Neuronal stem cell (in vitro differentiated cells): ENCODE data around the gene RPS27L.

Experiments
- DNase-seq: peaks from one replicate; pipeline ENCODE4 v3.0.0-alpha.2; 2013; ENCODE audit warnings: low spot score
- H2AFZ ChIP-seq: one replicate; pipeline ENCODE4 v1.6.1; 2013; ENCODE audit warnings: mild to moderate bottlenecking, low read length, inconsistent platforms
- H2AK5ac ChIP-seq: 2 replicates; pipeline ENCODE4 v1.6.1; 2013; ENCODE audit warnings: low read depth, mild to moderate bottlenecking, inconsistent platforms, low read length, moderate library complexity, mixed read lengths
- H2BK120ac ChIP-seq: 2 replicates; pipeline ENCODE4 v1.6.1; 2013; ENCODE audit warnings: low read depth, mild to moderate bottlenecking, inconsistent platforms, low read length, moderate library complexity, mixed read lengths
- H2BK12ac ChIP-seq: one replicate; pipeline ENCODE4 v1.6.1; 2013; ENCODE audit warnings: low read length, inconsistent platforms
- H2BK15ac ChIP-seq: 2 replicates; pipeline ENCODE4 v1.6.1; 2013; ENCODE audit warnings: mild to moderate bottlenecking, low read length, inconsistent platforms, mixed read lengths
- H2BK5ac ChIP-seq: one replicate; pipeline ENCODE4 v1.6.1; 2013; ENCODE audit warnings: inconsistent platforms, mild to moderate bottlenecking, low read length, moderate library complexity
- H3K14ac ChIP-seq: one replicate; pipeline ENCODE4 v1.6.1; 2013; ENCODE audit warnings: low read length, inconsistent platforms
- H3K18ac ChIP-seq: 2 replicates; pipeline ENCODE4 v1.6.1; 2013; ENCODE audit warnings: low read length, inconsistent platforms
- H3K23ac ChIP-seq: 2 replicates; pipeline ENCODE4 v1.6.1; 2013; ENCODE audit warnings: low read depth, mild to moderate bottlenecking, mixed read lengths, low read length, inconsistent platforms; ENCODE audit not compliant: poor library complexity
- H3K27ac ChIP-seq: replicated peaks from 3 replicates; pipeline ENCODE4 v1.5.1; 2013; ENCODE audit warnings: low read length, inconsistent platforms
- H3K27me3 ChIP-seq, 3 experiments: 2 replicates each; pipeline ENCODE4 v1.6.1; 2013; ENCODE audit warnings: low read length in 3 of 3, mild to moderate bottlenecking in 2 of 3, inconsistent platforms in 1 of 3, low read depth in 1 of 3, mixed read lengths in 1 of 3, moderate library complexity in 1 of 3; ENCODE audit not compliant: control insufficient read depth in 3 of 3, insufficient read depth in 3 of 3
- H3K36me3 ChIP-seq, 2 donors: replicated peaks in 1 of 2; 2 replicates each; pipeline ENCODE4 v1.6.1; 2013; ENCODE audit warnings: low read length in 2 of 2; ENCODE audit not compliant: control insufficient read depth in 2 of 2, insufficient read depth in 2 of 2
- H3K4ac ChIP-seq: 2 replicates; pipeline ENCODE4 v1.6.1; 2013; ENCODE audit warnings: inconsistent platforms, mild to moderate bottlenecking, low read length, moderate library complexity
- H3K4me1 ChIP-seq, 2 donors: 1 replicate in 1 of 2; 2 replicates in 1 of 2; pipeline ENCODE4 v1.6.1; 2013; ENCODE audit warnings: low read length in 2 of 2, low read depth in 1 of 2; ENCODE audit not compliant: control insufficient read depth in 2 of 2, insufficient read depth in 1 of 2
- H3K4me2 ChIP-seq: one replicate; pipeline ENCODE4 v1.6.1; 2013; ENCODE audit warnings: mild to moderate bottlenecking, low read length, inconsistent platforms; ENCODE audit not compliant: insufficient read depth, poor library complexity, severe bottlenecking
- H3K4me3 ChIP-seq, 2 donors: 2 replicates each; pipeline ENCODE4 v1.5.1; 2013; ENCODE audit warnings: low read length in 2 of 2, mild to moderate bottlenecking in 2 of 2, inconsistent platforms in 1 of 2, moderate library complexity in 1 of 2
- H3K79me1 ChIP-seq: one replicate; pipeline ENCODE4 v1.6.1; 2013; ENCODE audit warnings: low read depth, mild to moderate bottlenecking, inconsistent platforms, low read length, moderate library complexity
- H3K9ac ChIP-seq: one replicate; pipeline ENCODE4 v1.6.1; 2013; ENCODE audit warnings: mild to moderate bottlenecking, low read depth, low read length, inconsistent platforms; ENCODE audit not compliant: poor library complexity
- H3K9me3 ChIP-seq, 2 donors: replicated peaks in 1 of 2; 2 replicates each; pipeline versions ENCODE3 to v1.6.1; 2013; ENCODE audit warnings: low read length in 2 of 2, mild to moderate bottlenecking in 2 of 2, inconsistent platforms in 1 of 2, low read depth in 1 of 2, mixed read lengths in 1 of 2, moderate library complexity in 1 of 2; ENCODE audit not compliant: control insufficient read depth in 2 of 2, insufficient read depth in 1 of 2
- H4K8ac ChIP-seq: one replicate; pipeline ENCODE4 v1.6.1; 2013; ENCODE audit warnings: low read depth, mild to moderate bottlenecking, inconsistent platforms, low read length, moderate library complexity
- H4K91ac ChIP-seq: one replicate; pipeline ENCODE4 v1.6.1; 2013; ENCODE audit warnings: low read length, low read depth, mild to moderate bottlenecking, inconsistent platforms; ENCODE audit not compliant: poor library complexity
- WGBS, 2 donors: extraction: QIAGEN DNeasy Blood & Tissue Kit; methylation state at CpG; one replicate each; pipeline ENCODE4 v1.1.7; 2013; ENCODE audit warnings: missing lambda C conversion rate in 2 of 2, mixed read lengths in 1 of 2; ENCODE audit not compliant: insufficient read length in 2 of 2, insufficient replicate concordance in 1 of 2; ENCODE audit errors: extremely low coverage in 2 of 2; 5-methylcytosine and 5-hydroxymethylcytosine counted together

RPS27L gene

DNA sequence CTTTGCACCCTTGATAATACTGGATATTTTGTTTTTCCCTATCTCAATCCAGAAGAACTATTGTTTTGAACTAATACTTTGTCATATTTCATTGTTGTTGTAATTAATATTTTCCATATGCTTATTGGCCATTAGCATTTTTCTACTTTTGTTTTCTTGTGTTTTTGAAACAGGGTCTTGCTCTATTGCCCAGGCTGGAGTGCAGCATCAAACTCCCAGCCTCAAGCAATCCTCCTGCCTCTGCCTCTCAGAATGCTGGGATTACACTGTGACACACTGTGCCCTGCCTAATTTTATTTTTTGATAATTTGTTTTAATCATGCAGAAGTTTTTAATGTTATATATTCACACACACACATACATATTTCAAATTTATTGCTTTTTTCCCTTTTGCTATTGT, 3.4 kb upstream of the RPS27L start:
- no peak overlapping the region for H3K9ac ChIP-seq
- no peak overlapping the region for H2BK120ac ChIP-seq
- no peak overlapping the region for H2BK5ac ChIP-seq
- DNase-seq, result no peak
- no peak overlapping the region for H2AFZ ChIP-seq
- peaks cover 2 to 3% of the 10 kb centered on the region in 2 donors for H3K36me3 ChIP-seq
- H4K8ac ChIP-seq, result no peak overlapping the region
- no peak overlapping the region for H3K4me2 ChIP-seq
- no peak overlapping the region for H3K4me3 ChIP-seq
- no peak overlapping the region for H3K18ac ChIP-seq
- H2AK5ac ChIP-seq, result no peak overlapping the region
- H3K9me3 ChIP-seq, result peaks cover 0 to 2% of the 10 kb centered on the region in 2 donors
- no peak overlapping the region for H3K23ac ChIP-seq
- no peaks in the 10 kb centered on the region for H3K79me1 ChIP-seq
- no peak overlapping the region for H3K14ac ChIP-seq
- H4K91ac ChIP-seq, result no peak overlapping the region
- H2BK15ac ChIP-seq, result no peak overlapping the region
- H3K4ac ChIP-seq, result no peak overlapping the region
- H3K27ac ChIP-seq, result no peak overlapping the region
- no peak overlapping the region for H2BK12ac ChIP-seq
- H3K4me1 ChIP-seq, result peaks cover under 1 to 2% of the 10 kb centered on the region in 2 donors
- H3K27me3 ChIP-seq, result no peaks in the 10 kb centered on the region

DNA sequence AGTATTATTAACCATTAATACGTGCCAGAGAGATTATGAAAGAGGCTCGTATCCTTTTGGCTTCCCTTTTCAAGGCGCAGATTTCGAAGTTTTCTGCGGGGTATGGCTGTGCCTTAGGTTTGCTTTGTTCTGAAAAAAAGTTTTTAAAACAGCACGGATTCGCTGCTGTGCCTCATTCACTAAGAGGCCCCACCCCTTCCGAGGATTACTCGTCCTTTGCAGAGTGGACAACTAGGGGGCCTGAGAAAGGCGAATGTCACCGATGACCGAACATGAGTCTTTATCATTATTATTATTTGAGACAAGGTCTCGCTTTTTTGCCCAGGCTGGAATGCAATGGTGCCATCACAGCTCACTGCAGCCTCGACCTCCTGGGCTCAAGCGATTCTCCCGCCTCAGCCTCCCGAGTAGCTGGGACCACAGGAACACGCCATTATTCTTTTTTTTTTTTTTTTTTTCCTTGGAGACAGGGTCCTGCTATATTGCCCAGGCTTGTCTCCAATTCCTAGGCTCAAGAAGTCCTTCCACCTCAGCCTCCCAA, 684 bp upstream of the RPS27L start:
- Histone ChIP-seq H3K27ac (peak overlapping the region; percentile 95), H3K4me2 (peak overlapping the region; percentile 67), H2AFZ (peak overlapping the region; percentile 96), H4K91ac (no peak overlapping the region), H2BK15ac (peak overlapping the region; percentile 97), H3K4ac (no peak overlapping the region), H3K18ac (peak overlapping the region; percentile 99), H3K27me3 (no peaks in the 10 kb centered on the region), H2BK5ac (peak overlapping the region; percentile 97), H4K8ac (no peak overlapping the region), H2AK5ac (no peak overlapping the region), H3K9ac (no peak overlapping the region), H3K14ac (no peak overlapping the region), H3K23ac (no peak overlapping the region), H3K9me3 (peaks cover 0 to 2% of the 10 kb centered on the region in 2 donors), H3K79me1 (no peaks in the 10 kb centered on the region), H3K36me3 (peaks cover 5 to 29% of the 10 kb centered on the region in 2 donors), H3K4me1 (peaks cover 2 to 3% of the 10 kb centered on the region in 2 donors), H3K4me3 (peak overlapping the region; percentile 64 to 88), H2BK120ac (peak overlapping the region; percentile 94), H2BK12ac (no peak overlapping the region)
- DNase-seq, result peak; percentile 50
- no CpG with 5 or more reads among the region's 18 CpGs for WGBS, 2 donors

DNA sequence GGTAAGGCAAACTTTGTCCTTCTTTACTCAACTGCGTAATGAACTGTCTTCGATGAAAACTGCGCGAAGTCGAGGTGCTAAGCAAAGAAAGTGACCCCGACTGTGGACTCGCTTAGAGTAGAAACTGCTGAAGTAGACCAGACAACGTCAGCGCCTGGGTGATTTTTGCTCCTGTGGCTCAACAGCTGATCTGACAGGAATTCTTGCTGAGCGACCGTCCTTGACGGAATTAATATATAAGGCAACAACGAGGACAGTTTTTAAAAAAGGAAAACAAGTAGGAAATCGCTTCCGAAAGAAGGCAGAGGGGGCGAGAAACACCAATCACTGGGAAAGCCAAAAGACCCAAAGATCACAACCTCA, 541 bp downstream of the RPS27L start:
- Histone ChIP-seq H3K9me3 (peaks cover 0 to 2% of the 10 kb centered on the region in 2 donors), H3K36me3 (peaks cover 12 to 41% of the 10 kb centered on the region in 2 donors), H3K4me2 (peak overlapping the region; percentile 61), H3K4me3 (peak overlapping the region; percentile 64 to 88), H3K27ac (peak overlapping the region; percentile 95), H4K8ac (no peak overlapping the region), H3K4me1 (peaks cover 2 to 3% of the 10 kb centered on the region in 2 donors), H2AK5ac (no peak overlapping the region), H3K4ac (no peak overlapping the region), H3K9ac (peak overlapping the region; percentile 87), H2BK15ac (no peak overlapping the region), H2BK5ac (peak overlapping the region; percentile 97), H3K23ac (no peak overlapping the region), H2BK12ac (no peak overlapping the region), H4K91ac (no peak overlapping the region), H3K14ac (no peak overlapping the region), H3K18ac (peak overlapping the region; percentile 97), H2BK120ac (no peak overlapping the region), H2AFZ (peak overlapping the region; percentile 96), H3K27me3 (no peaks in the 10 kb centered on the region), H3K79me1 (peaks cover 2% of the 10 kb centered on the region)
- peak; percentile 18 for DNase-seq
- no CpG with 5 or more reads among the region's 16 CpGs for WGBS, 2 donors

DNA sequence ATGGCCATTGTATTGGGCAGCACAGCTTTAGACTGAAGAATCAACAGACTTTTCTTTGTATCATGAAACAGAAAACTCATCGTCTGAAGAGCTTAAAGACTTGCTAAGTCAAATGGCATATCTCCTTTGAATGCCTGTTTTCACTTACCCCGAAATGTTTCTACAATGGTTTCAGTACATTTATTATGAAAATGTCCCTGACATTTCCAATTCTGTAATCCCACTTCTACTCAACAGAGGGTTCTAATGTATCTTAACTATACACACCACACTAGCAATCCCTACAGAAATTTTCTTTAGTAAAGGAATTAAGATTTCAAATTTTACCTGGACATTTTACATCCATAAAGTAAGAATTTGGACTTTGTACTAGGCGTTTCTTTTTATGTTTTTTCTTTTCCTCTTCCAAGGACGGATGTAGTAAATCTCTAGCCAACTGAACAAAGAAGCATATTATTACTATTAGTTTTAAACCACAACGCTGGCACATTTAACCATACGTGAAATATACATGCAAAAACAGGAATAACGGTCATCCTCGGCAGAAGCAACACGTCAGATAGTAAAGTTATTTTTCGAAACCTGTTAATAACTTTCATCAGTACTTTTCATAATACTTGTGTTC, 1.1 kb downstream of the RPS27L start:
- DNase-seq, result no peak
- Histone ChIP-seq H3K4ac (no peak overlapping the region), H3K27ac (no peak overlapping the region), H3K4me1 (peaks cover 2 to 3% of the 10 kb centered on the region in 2 donors), H3K79me1 (peaks cover 2% of the 10 kb centered on the region), H3K36me3 (peaks cover 14 to 46% of the 10 kb centered on the region in 2 donors), H3K18ac (no peak overlapping the region), H2BK15ac (no peak overlapping the region), H2BK120ac (no peak overlapping the region), H3K4me2 (peak overlapping the region; percentile 61), H2BK12ac (no peak overlapping the region), H2AK5ac (no peak overlapping the region), H3K23ac (no peak overlapping the region), H4K8ac (no peak overlapping the region), H4K91ac (no peak overlapping the region), H3K4me3 (peak overlapping the region; percentile 64 to 88), H3K9ac (no peak overlapping the region), H2BK5ac (no peak overlapping the region), H2AFZ (peak overlapping the region; percentile 96), H3K27me3 (no peaks in the 10 kb centered on the region), H3K14ac (no peak overlapping the region), H3K9me3 (peaks cover 2 to 3% of the 10 kb centered on the region in 2 donors)
- WGBS, 2 donors, result no CpG with 5 or more reads among the region's 10 CpGs
